Fibroblast of villous mesenchyme (primary cell): ENCODE measurements around the gene PATJ. TPM values are rescaled to one million over a fixed set of nuclear protein-coding genes. Genes with fewer than 3 reads are reported as not detected.

Experiments
- DNase-seq: peaks from one replicate; pipeline ENCODE4 v3.0.0-alpha.2; 2010; ENCODE audit warnings: low read depth
- H3K4me3 ChIP-seq: 2 replicates; pipeline ENCODE4 v1.5.1; 2011; ENCODE audit warnings: low read depth, mild to moderate bottlenecking, low read length
- CTCF ChIP-seq: IDR thresholded peaks from 2 replicates; pipeline ENCODE4 v1.5.1; 2012; ENCODE audit warnings: low read depth, mild to moderate bottlenecking, low read length; ENCODE audit not compliant: insufficient read depth
- total RNA-seq: library from RNA; depleted of rRNA; stranded (reverse); fragments of >200 nt; gene quantifications from 2 replicates; pipeline ENCODE4 v1.2.3, GENCODE V29; 2012

The PATJ gene
- total RNA-seq, 1 donor, result 9.5 TPM

- H3K4me3 ChIP-seq, result no peak overlapping the region
- no peak for DNase-seq
- TF ChIP-seq CTCF, result no peak
Observed at GRCh38 chr1:61807606-61808140, 65.4 kb downstream of the PATJ start.

GRCh38 chr1:61808321-61808720 lies 66.0 kb downstream of the PATJ start:
- H3K4me3 ChIP-seq, result no peak overlapping the region
- TF ChIP-seq CTCF, result no peak
- DNase-seq, result no peak

- H3K4me3 ChIP-seq, result no peak overlapping the region
- no peak for TF ChIP-seq CTCF
- peak; percentile 2 for DNase-seq
Observed at GRCh38 chr1:61808968-61809367, 66.7 kb downstream of the PATJ start.

GRCh38 chr1:61812916-61813315 lies 70.6 kb downstream of the PATJ start:
- DNase-seq, result no peak
- no peak for TF ChIP-seq CTCF
- no peak overlapping the region for H3K4me3 ChIP-seq

GRCh38 chr1:61816191-61816590 lies 73.9 kb downstream of the PATJ start:
- TF ChIP-seq CTCF, result no peak
- DNase-seq, result no peak
- H3K4me3 ChIP-seq, result no peak overlapping the region

- no peak for TF ChIP-seq CTCF
- no peak for DNase-seq
- no peak overlapping the region for H3K4me3 ChIP-seq
Observed at GRCh38 chr1:61818992-61819391, 76.7 kb downstream of the PATJ start.

- DNase-seq, result no peak
- TF ChIP-seq CTCF, result no peak
- H3K4me3 ChIP-seq, result no peak overlapping the region
Observed at GRCh38 chr1:61819421-61819820, 77.1 kb downstream of the PATJ start.
